SK-N-SH (cell line): Measurements from ENCODE around the gene KRT33A. TPM values are rescaled to one million over a fixed set of nuclear protein-coding genes. Genes with fewer than 3 reads are reported as not detected.

Experiments used
- CTCF ChIA-PET: fragments of 300-600, 350-600 bp; formaldehyde crosslinking; extraction: SDS; loops from one replicate; lab custom pipeline; 2021; lab: Yijun Ruan, JAX
- POLR2A ChIA-PET: fragments of 350-600 bp; sonication (Branson Sonifier 250); formaldehyde crosslinking; extraction: SDS; loops from one replicate; lab custom pipeline; 2020; ENCODE audit warnings: antibody characterized with exemption, inconsistent platforms; lab: Yijun Ruan, JAX
- DNase-seq: peaks from one replicate; pipeline ENCODE4 v3.0.0; 2012
- H2AFZ ChIP-seq: fragments of 200-600 bp; sonication (generic); 2 replicates; pipeline ENCODE4 v1.8.1; 2016; ENCODE audit warnings: antibody characterized with exemption, mild to moderate bottlenecking, low read depth
- H3F3A ChIP-seq: fragments of 200-600 bp; sonication (generic); replicated peaks from 2 replicates; pipeline ENCODE3; 2016; ENCODE audit warnings: antibody characterized with exemption, mild to moderate bottlenecking; ENCODE audit not compliant: insufficient read depth
- H3K27ac ChIP-seq, 2 experiments: fragments of 200-500 bp in 1 of 2; fragments of 200-600 bp in 1 of 2; sonication (Bioruptor generic) in 1 of 2; sonication (generic), shearing (Covaris generic) in 1 of 2; 2 replicates each; pipeline versions ENCODE4 v1.5.1 to v1.6.1; 2014 to 2016; ENCODE audit warnings: low read depth in 2 of 2, inconsistent platforms in 1 of 2, low read length in 1 of 2, mild to moderate bottlenecking in 1 of 2, mixed read lengths in 1 of 2
- H3K27me3 ChIP-seq: fragments of 200-600 bp; sonication (generic), shearing (Covaris generic); 2 replicates; pipeline ENCODE4 v1.6.1; 2016; ENCODE audit warnings: mixed run types; ENCODE audit not compliant: insufficient read depth
- H3K36me3 ChIP-seq, 2 experiments: fragments of 200-500 bp in 1 of 2; fragments of 200-600 bp in 1 of 2; sonication (Bioruptor generic) in 1 of 2; sonication (generic) in 1 of 2; replicated peaks in 1 of 2; 2 replicates each; pipeline versions ENCODE3 to v1.5.1; 2014 to 2016; ENCODE audit warnings: low read length in 1 of 2, mild to moderate bottlenecking in 1 of 2; ENCODE audit not compliant: insufficient read depth in 2 of 2, control insufficient read depth in 1 of 2
- H3K4me1 ChIP-seq, 2 experiments: fragments of 200-500 bp in 1 of 2; fragments of 200-600 bp in 1 of 2; sonication (Bioruptor generic) in 1 of 2; sonication (generic), shearing (Covaris generic) in 1 of 2; 2 replicates each; pipeline versions ENCODE4 v1.5.1 to v1.6.1; 2014 to 2016; ENCODE audit warnings: low read depth in 1 of 2, low read length in 1 of 2, mixed run types in 1 of 2; ENCODE audit not compliant: insufficient read depth in 2 of 2, control insufficient read depth in 1 of 2
- H3K4me2 ChIP-seq: fragments of 200-600 bp; sonication (generic), shearing (Covaris generic); 2 replicates; pipeline ENCODE4 v1.6.1; 2017; ENCODE audit warnings: mixed run types
- H3K4me3 ChIP-seq, 2 experiments: fragments of 200-500 bp in 1 of 2; fragments of 200-600 bp in 1 of 2; sonication (Bioruptor generic) in 1 of 2; sonication (generic), shearing (Covaris generic) in 1 of 2; 2 replicates each; pipeline versions ENCODE4 v1.5.1 to v1.8.1; 2014 to 2016; ENCODE audit warnings: low read depth in 2 of 2, inconsistent platforms in 1 of 2, low read length in 1 of 2, mild to moderate bottlenecking in 1 of 2, mixed read lengths in 1 of 2, moderate library complexity in 1 of 2
- H3K79me2 ChIP-seq: fragments of 200-600 bp; sonication (generic); 2 replicates; pipeline ENCODE4 v1.8.1; 2017; ENCODE audit warnings: mild to moderate bottlenecking; ENCODE audit not compliant: insufficient read depth
- H3K9ac ChIP-seq: fragments of 200-600 bp; sonication (generic); 2 replicates; pipeline ENCODE4 v1.6.1; 2017; ENCODE audit warnings: mixed run types
- H3K9me2 ChIP-seq: fragments of 200-600 bp; sonication (generic); 2 replicates; pipeline ENCODE4 v1.6.1; 2017; ENCODE audit warnings: mixed run types
- H3K9me3 ChIP-seq: fragments of 200-600 bp; sonication (generic); 2 replicates; pipeline ENCODE4 v1.6.1; 2017; ENCODE audit warnings: mixed run types, mild to moderate bottlenecking, moderate library complexity
- H4K20me1 ChIP-seq: fragments of 200-600 bp; sonication (generic); 2 replicates; pipeline ENCODE4 v1.6.1; 2017; ENCODE audit warnings: mild to moderate bottlenecking, mixed run types; ENCODE audit not compliant: insufficient read depth
- CHD2 ChIP-seq: fragments of 150-350 bp; IDR thresholded peaks from 2 replicates; pipeline ENCODE4 v1.6.1; 2018; ENCODE audit warnings: low read length; ENCODE audit not compliant: partially characterized antibody
- EP300 ChIP-seq, 2 experiments: IDR thresholded peaks; 2 replicates each; pipeline versions ENCODE4 v1.4.0 to v1.6.1; 2012; ENCODE audit warnings: borderline replicate concordance in 1 of 2, low read depth in 1 of 2, low read length in 1 of 2
- FOSL2 ChIP-seq: IDR thresholded peaks from 2 replicates; pipeline ENCODE4 v1.4.0; 2012; ENCODE audit warnings: low read depth, mild to moderate bottlenecking, moderate library complexity, borderline replicate concordance
- FOXJ3 ChIP-seq: sonication (generic); formaldehyde crosslinking; IDR thresholded peaks from 2 replicates; pipeline ENCODE4 v1.5.1; 2020; ENCODE audit warnings: mild to moderate bottlenecking, missing genetic modification reagents
- JUND ChIP-seq: IDR thresholded peaks from 2 replicates; pipeline ENCODE4 v1.4.0; 2012
- MXI1 ChIP-seq: IDR thresholded peaks from 2 replicates; pipeline ENCODE4 v1.6.1; 2012; ENCODE audit warnings: mild to moderate bottlenecking, low read depth, low read length, improper control_type of control experiment
- NFIC ChIP-seq: IDR thresholded peaks from 2 replicates; pipeline ENCODE4 v1.4.0; 2012; ENCODE audit warnings: borderline replicate concordance
- RAD21 ChIP-seq: IDR thresholded peaks from 2 replicates; pipeline ENCODE4 v1.6.1; 2012; ENCODE audit warnings: mild to moderate bottlenecking, low read length
- RFX5 ChIP-seq: IDR thresholded peaks from 2 replicates; pipeline ENCODE4 v1.6.1; 2012; ENCODE audit warnings: mild to moderate bottlenecking, improper control_type of control experiment, low read length
- SMC3 ChIP-seq: IDR thresholded peaks from 2 replicates; pipeline ENCODE4 v1.6.1; 2012; ENCODE audit warnings: low read depth, low read length, improper control_type of control experiment
- TCF12 ChIP-seq: IDR thresholded peaks from 2 replicates; pipeline ENCODE4 v1.4.0; 2012
- YY1 ChIP-seq: IDR thresholded peaks from 2 replicates; pipeline ENCODE4 v1.4.0; 2012; ENCODE audit warnings: low read depth, mild to moderate bottlenecking
- WGBS: methylation state at CpG from one replicate; pipeline ENCODE4 v1.1.6; 2017; ENCODE audit warnings: low lambda C conversion rate; 5-methylcytosine and 5-hydroxymethylcytosine counted together
- polyA plus RNA-seq, 3 experiments: library from polyadenylated mRNA; depleted of rRNA; stranded (reverse); fragments of >200 nt; gene quantifications; 2 replicates each; pipeline ENCODE4 v1.2.3, GENCODE V29; 2012
- TF ChIP-seq, protein P1 (sequence below): IDR thresholded peaks from 2 replicates; pipeline ENCODE4; 2012
- TF ChIP-seq, protein P2 (sequence below): IDR thresholded peaks from 2 replicates; pipeline ENCODE4 v1.4.0; 2012; ENCODE audit warnings: low read depth, borderline replicate concordance
- TF ChIP-seq, protein P3 (sequence below): IDR thresholded peaks from 2 replicates; pipeline ENCODE4 v1.4.0; 2012; ENCODE audit warnings: low read depth, borderline replicate concordance

KRT33A gene
- polyA plus RNA-seq, 1 of the 3 experiments (the other 2 are of a cell fraction) = not detected

DNA sequence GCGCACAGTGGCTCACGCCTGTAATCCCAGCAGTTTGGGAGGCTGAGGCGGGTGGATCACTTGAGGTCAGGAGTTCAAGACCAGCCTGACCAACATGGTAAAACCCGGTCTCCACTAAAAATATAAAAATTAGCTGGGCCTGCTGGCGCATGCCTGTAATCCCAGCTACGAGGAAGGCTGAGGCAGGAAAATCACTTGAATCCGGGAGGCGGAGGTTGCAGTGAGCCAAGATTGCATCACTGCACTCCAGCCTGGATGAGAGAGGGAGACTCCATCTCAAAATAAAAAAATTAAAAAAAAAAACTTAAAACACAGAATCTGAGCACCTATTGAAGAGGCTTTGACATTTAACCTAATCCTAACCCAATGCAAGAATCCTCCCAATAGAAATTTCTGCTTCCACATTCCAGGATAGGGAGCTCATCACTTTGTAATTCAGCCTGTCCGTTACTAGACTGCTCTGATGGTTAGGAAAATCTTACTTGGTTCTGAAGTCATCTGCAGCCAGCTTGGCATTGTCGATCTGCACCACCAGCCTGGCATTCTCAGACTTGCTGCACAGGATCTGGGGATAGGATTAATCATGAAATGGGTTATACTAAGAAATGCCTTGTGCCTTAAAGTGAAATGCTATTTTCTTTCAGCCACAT lies 16.9 kb upstream of the KRT33A start:
- H3K4me1 ChIP-seq = peaks cover 0 to 15% of the 10 kb centered on the region in 2 experiments; a peak in 1 of 4 replicates
- H3K9me3 ChIP-seq = no peaks in the 10 kb centered on the region
- CTCF ChIA-PET = no interaction called here
- no peaks in the 10 kb centered on the region for H4K20me1 ChIP-seq
- H3K79me2 ChIP-seq = no peaks in the 10 kb centered on the region
- H3K9me2 ChIP-seq = no peaks in the 10 kb centered on the region
- DNase-seq = no peak
- H3K27me3 ChIP-seq = no peaks in the 10 kb centered on the region
- H3K4me3 ChIP-seq = no peak overlapping the region
- H3K36me3 ChIP-seq = no peaks in the 10 kb centered on the region
- POLR2A ChIA-PET = no interaction called here
- peak overlapping the region; percentile 21; the same call in 1 of the 2 replicates for H3K4me2 ChIP-seq
- 0 out of 2 replicates have a peak overlapping the region, but pooled peaks have one; percentile 21 for H3K9ac ChIP-seq
- no peak overlapping the region for H2AFZ ChIP-seq
- TF ChIP-seq FOSL2 = peak; percentile 51
- TF ChIP-seq, protein P1, sequence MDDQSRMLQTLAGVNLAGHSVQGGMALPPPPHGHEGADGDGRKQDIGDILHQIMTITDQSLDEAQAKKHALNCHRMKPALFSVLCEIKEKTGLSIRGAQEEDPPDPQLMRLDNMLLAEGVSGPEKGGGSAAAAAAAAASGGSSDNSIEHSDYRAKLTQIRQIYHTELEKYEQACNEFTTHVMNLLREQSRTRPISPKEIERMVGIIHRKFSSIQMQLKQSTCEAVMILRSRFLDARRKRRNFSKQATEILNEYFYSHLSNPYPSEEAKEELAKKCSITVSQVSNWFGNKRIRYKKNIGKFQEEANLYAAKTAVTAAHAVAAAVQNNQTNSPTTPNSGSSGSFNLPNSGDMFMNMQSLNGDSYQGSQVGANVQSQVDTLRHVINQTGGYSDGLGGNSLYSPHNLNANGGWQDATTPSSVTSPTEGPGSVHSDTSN = peak; percentile 41; the same call in 1 of the 2 replicates
- no peak for TF ChIP-seq RAD21
- TF ChIP-seq CHD2 = no peak
- TF ChIP-seq JUND = peak; percentile 47
- TF ChIP-seq YY1 = no peak
- 0 out of 2 replicates have a peak, but pooled peaks have one; percentile 5 for TF ChIP-seq NFIC
- TF ChIP-seq TCF12 = peak; percentile 50; the same call in 1 of the 2 replicates
- peak in 1 of 2 experiments; percentile 52; a peak in 1 of 4 replicates for TF ChIP-seq EP300 (IDR thresholded peaks at IDR 0.05; ENCODE audit: borderline replicate concordance in 1 of 2, low read depth in 1 of 2, low read length in 1 of 2)
- WGBS = 71% methylated on average over 10 of the region's 10 CpGs
- peaks cover 8% of the 10 kb centered on the region for H3F3A ChIP-seq
- H3K27ac ChIP-seq = peak overlapping the region in 1 of 2 experiments; percentile 36; a peak in 2 of 4 replicates

DNA sequence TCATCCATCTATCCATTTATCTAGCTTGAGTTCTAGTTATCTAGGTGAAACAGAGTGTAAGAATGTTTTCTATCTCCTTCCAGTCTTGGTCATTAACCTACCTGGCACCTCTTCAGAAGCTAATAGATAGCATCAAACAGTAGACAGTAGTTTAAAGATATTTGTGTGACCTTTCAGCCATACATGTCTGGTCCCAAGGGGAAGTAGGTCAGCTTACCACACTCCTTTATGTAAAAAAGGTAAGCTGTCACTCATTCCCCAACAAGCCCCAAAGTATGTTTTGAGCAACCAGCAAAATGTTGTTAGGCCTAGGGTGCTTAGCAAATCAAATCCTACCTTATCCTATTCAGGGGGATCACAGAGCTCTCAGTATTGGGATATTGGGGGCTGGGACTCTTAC lies 15.4 kb upstream of the KRT33A start:
- Histone ChIP-seq H3K4me2 (no peak overlapping the region), H3K79me2 (no peaks in the 10 kb centered on the region), H3K27ac (no peak overlapping the region), H3K36me3 (no peaks in the 10 kb centered on the region), H3K9me3 (no peaks in the 10 kb centered on the region), H4K20me1 (no peaks in the 10 kb centered on the region), H3K9me2 (no peaks in the 10 kb centered on the region), H3F3A (peaks cover 8% of the 10 kb centered on the region), H3K4me1 (peaks cover 0 to 15% of the 10 kb centered on the region in 2 experiments; a peak in 1 of 4 replicates), H3K9ac (no peak overlapping the region), H3K27me3 (no peaks in the 10 kb centered on the region), H2AFZ (no peak overlapping the region), H3K4me3 (no peak overlapping the region)
- DNase-seq = no peak
- TF ChIP-seq, protein P1 = no peak
- TF ChIP-seq RAD21 = no peak
- TF ChIP-seq, protein P2, sequence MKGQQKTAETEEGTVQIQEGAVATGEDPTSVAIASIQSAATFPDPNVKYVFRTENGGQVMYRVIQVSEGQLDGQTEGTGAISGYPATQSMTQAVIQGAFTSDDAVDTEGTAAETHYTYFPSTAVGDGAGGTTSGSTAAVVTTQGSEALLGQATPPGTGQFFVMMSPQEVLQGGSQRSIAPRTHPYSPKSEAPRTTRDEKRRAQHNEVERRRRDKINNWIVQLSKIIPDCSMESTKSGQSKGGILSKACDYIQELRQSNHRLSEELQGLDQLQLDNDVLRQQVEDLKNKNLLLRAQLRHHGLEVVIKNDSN = no peak
- TF ChIP-seq FOXJ3 (CRISPR knock-in tag) = no peak
- TF ChIP-seq MXI1 = no peak
- TF ChIP-seq SMC3 = no peak
- TF ChIP-seq EP300 (IDR thresholded peaks at IDR 0.05; ENCODE audit: borderline replicate concordance in 1 of 2, low read depth in 1 of 2, low read length in 1 of 2) = no peak
- TF ChIP-seq, protein P3, sequence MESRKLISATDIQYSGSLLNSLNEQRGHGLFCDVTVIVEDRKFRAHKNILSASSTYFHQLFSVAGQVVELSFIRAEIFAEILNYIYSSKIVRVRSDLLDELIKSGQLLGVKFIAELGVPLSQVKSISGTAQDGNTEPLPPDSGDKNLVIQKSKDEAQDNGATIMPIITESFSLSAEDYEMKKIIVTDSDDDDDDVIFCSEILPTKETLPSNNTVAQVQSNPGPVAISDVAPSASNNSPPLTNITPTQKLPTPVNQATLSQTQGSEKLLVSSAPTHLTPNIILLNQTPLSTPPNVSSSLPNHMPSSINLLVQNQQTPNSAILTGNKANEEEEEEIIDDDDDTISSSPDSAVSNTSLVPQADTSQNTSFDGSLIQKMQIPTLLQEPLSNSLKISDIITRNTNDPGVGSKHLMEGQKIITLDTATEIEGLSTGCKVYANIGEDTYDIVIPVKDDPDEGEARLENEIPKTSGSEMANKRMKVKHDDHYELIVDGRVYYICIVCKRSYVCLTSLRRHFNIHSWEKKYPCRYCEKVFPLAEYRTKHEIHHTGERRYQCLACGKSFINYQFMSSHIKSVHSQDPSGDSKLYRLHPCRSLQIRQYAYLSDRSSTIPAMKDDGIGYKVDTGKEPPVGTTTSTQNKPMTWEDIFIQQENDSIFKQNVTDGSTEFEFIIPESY = no peak
- TF ChIP-seq RFX5 = no peak
- POLR2A ChIA-PET = no interaction called here
- CTCF ChIA-PET = interaction anchor here (0.6 kb wide), 1 partner anchor 140 kb away, joined by 4 read pairs; no protein-coding TSS in a partner anchor
